Gastrocnemius medialis (tissue), 4 donors: ENCODE data around the gene GPR4. TPM values are rescaled to one million over a fixed set of nuclear protein-coding genes. Genes with fewer than 3 reads are reported as not detected.

Source experiments
- ATAC-seq, 2 donors: fragments of 150-250 bp; one replicate each; pipeline ENCODE4 v1.9.1; 2016
- DNase-seq, 2 donors: peaks; one replicate each; pipeline ENCODE4 v3.0.0-alpha.2; 2019
- H3K27ac ChIP-seq, 4 donors: fragments of 200-600 bp; sonication (generic); 1 replicate in 1 of 4; 2 replicates in 3 of 4; pipeline ENCODE4 v1.5.1; 2016 to 2018; ENCODE audit warnings: mild to moderate bottlenecking in 2 of 4, moderate library complexity in 1 of 4
- H3K27me3 ChIP-seq, 3 donors: fragments of 200-600 bp; sonication (generic) in 2 of 3; 1 replicate in 1 of 3; 2 replicates in 2 of 3; pipeline versions ENCODE4 v1.5.1 to v1.6.0; 2016 to 2019; ENCODE audit warnings: mild to moderate bottlenecking in 1 of 3, moderate library complexity in 1 of 3
- H3K36me3 ChIP-seq, 2 donors: fragments of 200-600 bp; sonication (generic) in 1 of 2; one replicate each; pipeline ENCODE4 v1.5.1; 2017 to 2018
- H3K4me1 ChIP-seq, 2 donors: fragments of 200-600 bp; sonication (generic) in 1 of 2; one replicate each; pipeline ENCODE4 v1.5.1; 2016 to 2017; ENCODE audit warnings: mild to moderate bottlenecking in 2 of 2
- H3K4me3 ChIP-seq, 4 donors: fragments of 200-600 bp; sonication (generic) in 3 of 4; 1 replicate in 1 of 4; 2 replicates in 3 of 4; pipeline ENCODE4 v1.5.1; 2016 to 2019; ENCODE audit warnings: mild to moderate bottlenecking in 2 of 4
- H3K9me3 ChIP-seq, 3 donors: fragments of 200-600 bp; sonication (generic) in 2 of 3; 1 replicate in 1 of 3; 2 replicates in 2 of 3; pipeline ENCODE4 v1.5.1; 2016 to 2019
- CTCF ChIP-seq, 5 experiments: fragments of 450-650 bp in 3 of 5; fragments of 200-600 bp in 2 of 5; sonication (generic) in 2 of 5; IDR thresholded peaks in 4 of 5; conservative IDR thresholded peaks in 1 of 5; 1 replicate in 4 of 5; 2 replicates in 1 of 5; pipeline ENCODE4 v1.5.1; 2016 to 2019; ENCODE audit warnings: antibody characterized with exemption in 5 of 5, mild to moderate bottlenecking in 3 of 5, moderate library complexity in 3 of 5
- POLR2A ChIP-seq, 2 donors: fragments of 450-650 bp; IDR thresholded peaks; one replicate each; pipeline ENCODE4 v1.6.1; 2017; ENCODE audit warnings: antibody characterized with exemption in 2 of 2, mild to moderate bottlenecking in 2 of 2, moderate library complexity in 2 of 2
- in situ Hi-C, 4 donors: fragments of 200-750 bp; cut with MboI; loops; one replicate each; pipeline versions ENCODE4 v1.15.0 to v1.8.0; 2017; ENCODE audit warnings: low sequenced_read_pairs in 4 of 4
- intact Hi-C: fragments of 100-400 bp; cut with DNase I; formaldehyde crosslinking; loops from one replicate; pipeline ENCODE4 v1.15.1; 2023; ENCODE audit warnings: low total_unique reads
- total RNA-seq, 4 donors: library from RNA; depleted of rRNA; stranded (reverse); fragments of >200 nt; gene quantifications; one replicate each; pipeline versions ENCODE4 v1.1.0 to v1.2.3, GENCODE V29; 2016

GPR4 gene
- total RNA-seq, 4 donors from 2014 or later, result 0.46 to 4.2 (median 2.2) TPM

DNA sequence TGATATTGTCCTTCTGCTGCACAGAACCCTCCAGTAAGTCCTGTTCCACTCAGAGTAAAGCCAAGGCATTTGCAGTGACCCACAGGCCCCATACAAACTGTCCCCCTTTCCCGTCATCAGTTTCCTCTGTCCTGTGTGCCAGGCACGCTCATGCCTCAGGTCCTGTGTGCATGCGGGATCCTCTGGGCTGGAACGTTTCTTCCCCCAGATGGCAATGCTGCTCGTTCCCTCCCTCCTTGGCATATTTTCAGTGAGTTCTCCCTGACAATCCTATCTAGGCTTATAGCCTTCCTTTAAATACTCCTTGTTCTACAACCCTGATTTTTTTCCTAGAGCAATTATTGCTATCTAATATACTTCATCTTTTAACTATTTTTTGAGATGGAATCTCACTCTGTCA lies 23.2 kb downstream of the GPR4 start:
- peaks cover 28 to 51% of the 10 kb centered on the region in 2 donors for H3K4me1 ChIP-seq
- H3K36me3 ChIP-seq, result no peaks in the 10 kb centered on the region
- DNase-seq (no peak), ATAC-seq (no peak)
- H3K27ac ChIP-seq, result peak overlapping the region in 2 of 4 donors; percentile 81
- in situ Hi-C loops (no loop called here), intact Hi-C loops (no loop called here)
- no peaks in the 10 kb centered on the region for H3K27me3 ChIP-seq
- TF ChIP-seq CTCF (IDR thresholded peaks at IDR 0.05 in 4 of 5, conservative IDR thresholded peaks at IDR 0.05 in 1 of 5) (no peak), POLR2A (IDR thresholded peaks at IDR 0.05) (no peak)
- no peak overlapping the region for H3K4me3 ChIP-seq
- no peaks in the 10 kb centered on the region for H3K9me3 ChIP-seq

DNA sequence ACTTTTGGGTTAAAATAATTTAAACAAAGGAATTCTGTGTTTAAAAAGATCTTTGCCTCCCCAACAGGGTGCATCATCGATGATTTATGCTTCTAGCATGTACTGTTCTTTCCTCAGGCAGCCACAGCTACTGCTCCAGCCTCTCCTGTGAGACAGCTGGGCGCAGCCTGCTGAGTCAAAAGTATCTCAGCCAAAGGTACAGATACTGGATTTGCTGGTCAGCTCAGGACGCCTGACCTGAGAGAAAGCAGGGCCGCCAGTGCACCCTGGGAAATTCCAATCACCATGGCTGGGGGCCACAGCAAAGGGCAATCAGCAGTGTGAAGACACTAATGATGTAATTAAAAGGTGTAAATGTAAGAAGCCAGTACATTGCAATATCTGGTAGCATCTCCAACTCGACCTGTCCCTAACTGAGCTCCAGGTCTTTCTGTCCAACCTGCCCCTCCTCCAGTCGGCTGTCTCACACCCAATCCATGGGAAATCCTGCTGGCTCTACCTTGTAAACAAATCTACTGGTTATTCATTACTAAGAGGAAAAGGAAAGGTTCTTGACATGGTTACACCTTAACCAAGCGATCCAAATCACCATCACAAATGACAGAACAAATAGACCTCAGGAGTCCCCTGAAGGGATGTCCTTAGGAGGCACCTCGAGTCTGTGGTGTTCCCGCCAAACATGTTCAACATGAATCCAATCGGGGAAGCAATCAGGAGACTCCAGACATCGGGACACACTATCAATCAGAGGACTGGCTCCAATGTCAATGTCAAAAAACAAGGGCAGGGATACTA lies 24.7 kb downstream of the GPR4 start:
- Histone ChIP-seq H3K36me3 (no peaks in the 10 kb centered on the region), H3K4me1 (peaks cover 24 to 49% of the 10 kb centered on the region in 2 donors), H3K4me3 (no peak overlapping the region), H3K27me3 (no peaks in the 10 kb centered on the region), H3K27ac (peak overlapping the region; percentile 65 to 81 (median 78)), H3K9me3 (no peaks in the 10 kb centered on the region)
- intact Hi-C loops, result no loop called here
- ATAC-seq (peak; percentile 96 to 97), DNase-seq (peak; percentile 65 to 79)
- TF ChIP-seq CTCF (IDR thresholded peaks at IDR 0.05 in 4 of 5, conservative IDR thresholded peaks at IDR 0.05 in 1 of 5) (no peak), POLR2A (IDR thresholded peaks at IDR 0.05) (no peak)
- in situ Hi-C loops, result no loop called here

DNA sequence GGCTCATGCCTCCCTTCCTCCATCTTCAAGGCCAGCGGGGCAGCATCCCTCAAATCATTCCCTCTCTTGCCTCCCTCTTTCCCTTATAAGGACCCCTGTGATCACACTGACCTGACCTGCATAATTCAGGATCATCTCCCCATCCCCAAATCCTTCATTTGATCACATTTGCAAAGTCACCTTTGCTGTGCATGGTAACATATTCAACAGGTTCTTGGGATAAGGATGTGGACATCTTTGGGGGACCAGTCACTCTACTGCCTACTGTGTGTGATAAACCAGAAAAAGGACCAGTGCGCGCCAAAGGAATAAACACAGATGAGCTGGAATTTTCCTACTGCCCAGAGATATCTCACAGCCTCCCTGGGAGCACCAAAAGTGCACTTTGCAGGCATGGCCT lies 25.3 kb downstream of the GPR4 start:
- intact Hi-C loops, result no loop called here
- DNase-seq (no peak), ATAC-seq (peak; percentile 3 to 7)
- in situ Hi-C loops, result no loop called here
- no peaks in the 10 kb centered on the region for H3K27me3 ChIP-seq
- H3K36me3 ChIP-seq, result no peaks in the 10 kb centered on the region
- H3K4me3 ChIP-seq, result no peak overlapping the region
- peaks cover 24 to 50% of the 10 kb centered on the region in 2 donors for H3K4me1 ChIP-seq
- peak overlapping the region; percentile 65 to 81 (median 78) for H3K27ac ChIP-seq
- no peaks in the 10 kb centered on the region for H3K9me3 ChIP-seq
- no peak for TF ChIP-seq CTCF (IDR thresholded peaks at IDR 0.05 in 4 of 5, conservative IDR thresholded peaks at IDR 0.05 in 1 of 5)

- H3K27me3 ChIP-seq, result no peaks in the 10 kb centered on the region
- H3K9me3 ChIP-seq, result no peaks in the 10 kb centered on the region
- H3K27ac ChIP-seq, result peak overlapping the region; percentile 7 to 81 (median 78)
- peaks cover 28 to 54% of the 10 kb centered on the region in 2 donors for H3K4me1 ChIP-seq
- no peak overlapping the region for H3K4me3 ChIP-seq
- intact Hi-C loops (no loop called here), in situ Hi-C loops (no loop called here)
- no peak for ATAC-seq
- no peaks in the 10 kb centered on the region for H3K36me3 ChIP-seq
- TF ChIP-seq POLR2A (IDR thresholded peaks at IDR 0.05), result no peak
- DNase-seq, result no peak
These were observed 26.8 kb downstream of the GPR4 start for GRCh38 chr19:45575216-45575615.

DNA sequence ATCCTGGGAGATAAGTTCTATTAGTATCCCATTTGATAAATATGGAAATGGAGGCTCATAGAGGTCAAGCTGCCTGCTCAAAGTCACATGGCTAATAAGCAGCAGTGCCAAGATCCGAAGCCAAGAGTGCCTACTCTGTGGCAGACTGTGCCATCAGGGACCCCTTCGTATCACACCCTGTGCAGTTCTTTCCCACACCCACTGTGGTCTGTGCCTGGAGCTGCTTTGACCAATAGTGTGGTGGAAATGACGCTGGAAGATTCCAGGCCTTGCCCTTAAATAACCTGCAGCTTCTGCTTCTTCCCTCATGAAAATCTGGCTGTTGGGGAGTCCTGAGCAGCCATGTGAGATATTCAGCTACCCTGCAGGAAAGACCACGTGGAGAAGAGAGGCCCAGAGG lies 27.5 kb downstream of the GPR4 start:
- ATAC-seq, result no peak
- H3K27ac ChIP-seq, result peak overlapping the region; percentile 7 to 81 (median 78)
- H3K27me3 ChIP-seq, result no peaks in the 10 kb centered on the region
- peaks cover 32 to 61% of the 10 kb centered on the region in 2 donors for H3K4me1 ChIP-seq
- no peak overlapping the region for H3K4me3 ChIP-seq
- no peaks in the 10 kb centered on the region for H3K9me3 ChIP-seq
- in situ Hi-C loops, result no loop called here
- no peak for DNase-seq
- intact Hi-C loops, result no loop called here
- TF ChIP-seq CTCF (IDR thresholded peaks at IDR 0.05 in 4 of 5, conservative IDR thresholded peaks at IDR 0.05 in 1 of 5) (no peak), POLR2A (IDR thresholded peaks at IDR 0.05) (no peak)
- H3K36me3 ChIP-seq, result no peaks in the 10 kb centered on the region
